Activated CD4-positive, CD25-positive, alpha-beta regulatory T cell (primary cell): Measurements from ENCODE around the gene DEAF1.

Source experiments
- DNase-seq, 4 experiments: peaks; one replicate each; lab custom pipeline; 2025; lab: John Stamatoyannopoulos, UW

DEAF1 gene

DNA sequence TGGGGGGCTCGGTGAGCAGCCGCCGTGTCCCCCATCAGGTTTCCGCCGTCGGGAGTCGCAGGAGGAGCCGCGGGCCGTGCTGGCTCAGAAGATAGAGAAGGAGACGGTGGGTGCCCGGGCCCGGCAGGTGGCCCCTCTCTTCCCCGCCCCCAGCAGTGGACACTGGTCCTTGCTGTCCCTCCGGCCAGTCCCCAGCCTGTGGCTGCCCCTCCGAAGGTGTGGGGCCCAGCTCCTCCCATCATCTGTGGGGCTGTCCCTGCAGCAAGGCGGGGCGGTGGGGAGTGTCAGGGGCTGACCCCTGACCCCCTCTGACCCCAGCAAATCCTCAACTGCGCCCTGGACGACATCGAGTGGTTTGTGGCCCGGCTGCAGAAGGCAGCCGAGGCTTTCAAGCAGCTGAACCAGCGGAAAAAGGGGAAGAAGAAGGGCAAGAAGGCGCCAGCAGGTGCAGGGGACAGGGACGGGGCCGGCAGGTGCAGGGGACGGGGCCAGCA lies 26.3 kb upstream of the DEAF1 start:
- no peak for DNase-seq

DNA sequence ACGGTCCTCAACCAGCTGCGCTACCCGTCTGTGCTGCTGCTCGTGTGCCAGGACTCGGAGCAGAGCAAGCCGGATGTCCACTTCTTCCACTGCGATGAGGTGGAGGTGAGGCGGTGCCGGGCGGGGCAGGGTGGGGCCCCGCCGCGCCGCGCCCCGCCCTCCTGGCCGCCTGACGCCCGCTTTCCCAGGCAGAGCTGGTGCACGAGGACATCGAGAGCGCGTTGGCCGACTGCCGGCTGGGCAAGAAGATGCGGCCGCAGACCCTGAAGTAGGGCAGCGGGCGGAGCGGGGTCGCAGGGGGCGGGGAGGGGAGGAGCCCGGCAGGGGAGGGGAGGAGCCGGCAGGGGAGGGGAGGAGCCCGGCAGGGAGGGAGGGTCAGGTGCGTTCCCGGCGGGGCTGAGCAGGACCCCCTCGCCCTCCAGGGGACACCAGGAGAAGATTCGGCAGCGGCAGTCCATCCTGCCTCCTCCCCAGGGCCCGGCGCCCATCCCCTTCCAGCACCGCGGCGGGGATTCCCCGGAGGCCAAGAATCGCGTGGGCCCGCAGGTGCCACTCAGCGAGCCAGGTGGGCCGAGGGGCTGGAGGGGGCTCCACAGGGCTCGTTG lies 25.7 kb upstream of the DEAF1 start:
- peak in 2 of 4 experiments; percentile 39 to 42 for DNase-seq

DNA sequence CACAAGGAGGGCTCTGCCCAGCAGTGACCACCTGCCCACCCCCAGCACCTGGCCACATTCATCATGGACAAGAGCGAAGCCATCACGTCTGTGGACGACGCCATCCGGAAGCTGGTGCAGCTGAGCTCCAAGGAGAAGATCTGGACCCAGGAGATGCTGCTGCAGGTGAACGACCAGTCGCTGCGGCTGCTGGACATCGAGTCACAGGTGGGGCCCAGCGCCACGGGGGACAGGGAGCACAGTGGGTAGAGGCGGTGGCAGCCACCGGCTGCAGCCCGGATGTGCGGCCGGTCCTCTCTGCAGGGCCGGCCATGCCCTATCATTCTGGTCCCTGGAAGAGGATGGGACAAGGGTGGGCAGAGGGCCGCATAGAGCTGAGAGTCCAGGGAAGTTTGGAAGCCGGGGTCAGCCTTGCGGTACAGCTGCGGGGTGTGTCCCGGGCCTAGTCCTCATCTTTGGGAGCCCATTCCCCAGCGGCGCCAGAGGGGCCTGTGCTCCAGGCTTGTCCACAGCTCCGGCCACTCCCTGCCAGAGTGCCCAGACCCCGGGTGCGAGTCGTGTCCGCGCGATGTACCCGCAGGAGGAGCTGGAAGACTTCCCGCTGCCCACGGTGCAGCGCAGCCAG lies 25.1 kb upstream of the DEAF1 start:
- DNase-seq, result no peak

DNA sequence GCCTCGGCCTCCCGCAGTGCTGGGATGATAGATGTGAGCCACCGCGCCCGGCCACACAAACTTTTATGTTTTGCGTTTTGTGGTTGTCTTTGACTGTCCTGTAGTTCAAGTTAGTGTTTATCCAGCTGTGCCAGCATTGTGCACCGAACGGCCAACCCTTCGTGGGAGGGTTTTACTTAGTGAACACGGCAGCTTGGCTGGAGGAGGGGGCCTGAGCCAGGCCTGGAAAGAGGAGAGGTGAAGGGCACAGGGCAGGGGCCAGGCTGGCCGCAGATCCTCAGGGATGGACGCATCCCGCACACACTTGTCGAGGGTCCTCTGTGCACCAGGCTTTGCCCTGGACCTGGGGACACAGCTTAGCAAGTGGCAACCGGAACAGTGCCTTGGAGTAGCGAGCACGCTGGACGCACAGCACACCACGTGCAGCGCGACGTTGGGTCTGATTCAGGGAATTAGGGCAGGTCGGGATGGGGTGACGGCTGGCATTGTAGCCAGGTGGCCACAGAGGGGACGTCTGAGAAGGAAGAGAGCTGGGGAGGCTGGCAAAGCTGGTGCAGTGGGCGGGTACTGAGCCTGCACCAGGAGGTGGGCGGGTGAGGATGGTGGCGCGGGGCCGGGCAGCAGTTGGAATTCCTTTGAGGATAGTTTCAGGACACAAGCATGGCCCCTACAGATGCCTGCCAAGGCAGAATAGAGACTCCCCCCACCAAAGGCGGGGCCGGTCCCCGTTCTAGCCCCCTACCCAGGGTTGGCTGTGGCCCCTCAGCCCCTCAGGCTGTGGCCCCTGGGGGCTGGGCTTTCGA lies 24.4 kb upstream of the DEAF1 start:
- no peak for DNase-seq

GRCh38 chr11:714436-714835 lies 19.4 kb upstream of the DEAF1 start:
- no peak for DNase-seq

DNA sequence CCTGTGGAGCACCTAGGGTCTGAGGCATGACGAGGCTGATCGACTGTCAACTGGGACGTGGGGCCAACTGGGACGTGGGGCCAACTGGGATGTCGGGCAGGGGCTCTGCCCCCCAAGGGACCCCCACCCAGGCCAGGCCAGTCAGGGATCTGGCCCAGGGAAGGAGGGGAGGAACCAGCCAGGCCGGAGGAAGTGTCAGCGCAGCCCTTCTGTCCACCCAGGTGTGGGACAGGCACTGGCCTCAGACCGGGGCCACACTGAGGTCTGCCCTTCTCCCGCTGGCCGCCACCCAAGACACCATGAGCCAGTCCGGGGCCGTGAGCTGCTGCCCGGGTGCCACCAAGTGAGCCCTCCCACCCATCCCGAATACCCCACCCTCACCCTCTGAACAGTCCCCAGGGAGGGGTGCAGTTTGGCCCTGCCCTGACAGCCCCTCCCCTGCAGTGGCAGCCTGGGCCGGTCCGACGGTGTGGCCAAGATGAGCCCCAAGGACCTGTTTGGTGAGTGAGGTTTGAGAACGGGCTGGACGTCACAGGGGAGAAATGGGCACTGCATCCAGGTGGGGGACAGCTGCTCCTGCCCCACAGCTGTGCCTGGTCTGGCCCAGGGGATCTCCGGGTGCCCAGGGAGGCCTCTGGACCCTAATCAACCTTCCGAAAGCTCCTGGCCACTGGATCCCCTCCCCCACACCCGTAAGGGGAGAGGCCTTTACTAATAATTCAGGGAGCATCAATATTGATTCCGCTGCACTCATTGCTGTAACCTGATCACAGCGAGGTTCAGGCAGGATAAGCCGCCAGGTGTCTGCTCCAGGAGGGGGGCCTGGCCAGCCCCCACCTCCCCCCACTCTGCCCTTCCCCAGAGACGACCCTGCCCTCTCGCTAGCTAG lies 14.3 kb upstream of the DEAF1 start:
- no peak for DNase-seq

DNA sequence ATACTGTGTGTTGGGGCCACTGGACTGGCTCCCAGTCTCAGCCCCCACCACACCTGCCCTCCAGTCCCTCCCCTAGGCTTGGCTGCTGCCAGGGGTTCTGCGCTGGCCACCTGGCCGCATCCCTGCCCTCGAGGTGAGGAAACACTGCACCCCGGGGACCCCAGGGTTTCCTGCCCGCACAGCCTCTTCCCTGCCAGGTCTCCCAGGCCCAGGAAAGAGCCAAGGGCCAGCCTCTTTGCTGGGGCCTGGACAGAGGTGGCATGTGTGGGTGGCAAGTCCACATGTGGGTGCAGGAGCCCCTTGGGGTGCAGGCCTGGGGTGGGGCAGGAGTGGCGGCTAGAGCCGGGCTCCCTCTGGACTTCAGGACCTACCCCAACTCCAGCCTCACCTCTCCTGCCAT lies 13.5 kb upstream of the DEAF1 start:
- DNase-seq, result no peak

DNA sequence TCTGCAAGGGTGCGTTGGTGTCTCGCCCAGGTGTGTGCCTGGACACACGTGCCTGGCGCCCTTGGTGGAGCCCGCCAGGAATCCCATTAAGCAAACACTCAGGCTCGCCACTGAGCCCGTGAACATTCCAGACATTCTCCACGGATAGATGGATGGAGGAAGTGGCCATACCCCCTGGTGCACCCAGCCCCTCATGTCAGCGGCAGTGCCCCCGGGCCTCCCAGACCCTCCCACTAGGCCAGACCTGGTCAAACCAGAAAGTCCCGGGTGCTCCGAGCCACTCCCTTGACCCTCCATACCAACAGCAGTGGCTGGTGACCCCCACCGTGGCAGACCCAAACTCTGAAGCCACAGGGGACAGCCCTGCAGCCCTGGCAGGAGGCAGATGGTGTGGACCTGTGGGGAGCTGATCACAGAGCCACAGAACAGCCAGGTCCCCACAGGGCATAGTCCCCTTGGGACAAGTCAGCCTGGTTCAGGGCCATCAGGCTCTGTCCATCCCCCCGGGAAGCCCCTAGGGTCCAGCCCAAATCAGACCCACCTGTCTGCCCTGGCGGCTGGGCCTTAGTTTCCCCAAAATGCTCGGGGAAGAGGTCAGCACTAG lies 12.9 kb upstream of the DEAF1 start:
- DNase-seq, result no peak

DNA sequence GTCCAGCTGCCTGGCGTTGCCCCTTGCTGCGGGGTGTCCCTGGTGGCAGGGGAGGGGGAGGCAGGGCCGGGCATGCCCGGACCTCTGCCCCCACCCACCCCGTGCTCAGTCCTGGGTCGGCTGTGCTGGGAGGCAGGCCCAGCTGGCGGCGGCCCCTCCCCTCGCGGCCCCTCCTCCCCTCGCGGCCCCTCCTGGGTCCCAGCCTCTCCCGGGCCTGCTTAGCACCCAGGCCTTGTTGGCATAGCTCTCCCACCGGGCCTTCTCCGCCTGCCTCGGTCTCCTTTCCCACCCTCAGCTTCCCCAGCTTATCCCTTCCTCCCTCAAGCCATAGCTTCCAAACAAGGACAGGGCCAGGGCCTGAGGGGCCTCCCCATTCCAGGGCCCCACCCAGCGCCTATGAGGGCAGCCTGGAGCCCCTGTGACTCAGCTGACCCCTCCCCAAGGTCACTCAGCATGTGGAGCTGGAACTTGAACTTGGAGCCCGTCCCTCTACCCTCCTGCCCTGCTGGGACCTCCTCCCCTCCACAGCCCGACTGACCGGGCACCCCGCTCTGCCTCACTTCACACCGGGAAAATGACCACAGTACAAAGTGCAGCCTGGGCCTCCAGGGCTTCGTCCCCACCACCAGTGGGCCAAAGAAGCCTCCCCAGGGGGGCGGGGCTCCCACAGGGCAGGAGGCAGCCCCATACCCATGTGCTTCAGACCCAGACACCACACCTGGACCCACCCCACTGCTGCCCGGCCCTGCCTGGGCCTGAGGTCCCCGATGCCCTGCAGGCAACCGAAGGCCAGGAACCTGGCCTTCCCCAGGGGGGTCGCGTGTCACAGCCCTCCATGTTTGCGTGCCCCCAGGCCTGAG lies 12.2 kb upstream of the DEAF1 start:
- DNase-seq, result no peak

DNA sequence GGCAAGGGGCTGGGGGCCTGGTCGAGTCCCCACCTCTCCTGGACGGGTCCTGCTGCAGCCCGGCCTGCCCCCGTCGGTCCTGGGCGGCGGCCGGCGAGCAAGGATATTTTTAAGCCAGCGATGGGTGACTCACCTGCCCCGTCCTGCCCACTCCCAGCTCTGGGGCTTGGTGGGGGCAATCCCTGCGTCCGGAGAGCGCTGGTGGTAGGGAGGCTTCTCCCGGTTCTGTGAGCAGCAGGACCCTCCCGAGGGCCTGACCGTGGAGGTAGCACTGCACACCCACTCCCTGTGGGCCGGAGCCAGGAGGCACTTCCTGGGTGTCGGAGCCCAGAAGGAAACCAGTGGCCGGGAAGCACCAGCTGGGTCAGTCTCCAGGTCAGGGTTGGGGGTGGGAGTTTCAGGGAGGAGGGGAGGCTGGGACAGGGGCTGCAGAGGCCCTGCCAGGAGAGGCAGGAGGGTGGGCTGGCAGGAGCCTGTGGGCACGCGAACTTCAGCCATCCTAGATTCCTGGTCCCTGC lies 11.5 kb upstream of the DEAF1 start:
- DNase-seq, result no peak

DNA sequence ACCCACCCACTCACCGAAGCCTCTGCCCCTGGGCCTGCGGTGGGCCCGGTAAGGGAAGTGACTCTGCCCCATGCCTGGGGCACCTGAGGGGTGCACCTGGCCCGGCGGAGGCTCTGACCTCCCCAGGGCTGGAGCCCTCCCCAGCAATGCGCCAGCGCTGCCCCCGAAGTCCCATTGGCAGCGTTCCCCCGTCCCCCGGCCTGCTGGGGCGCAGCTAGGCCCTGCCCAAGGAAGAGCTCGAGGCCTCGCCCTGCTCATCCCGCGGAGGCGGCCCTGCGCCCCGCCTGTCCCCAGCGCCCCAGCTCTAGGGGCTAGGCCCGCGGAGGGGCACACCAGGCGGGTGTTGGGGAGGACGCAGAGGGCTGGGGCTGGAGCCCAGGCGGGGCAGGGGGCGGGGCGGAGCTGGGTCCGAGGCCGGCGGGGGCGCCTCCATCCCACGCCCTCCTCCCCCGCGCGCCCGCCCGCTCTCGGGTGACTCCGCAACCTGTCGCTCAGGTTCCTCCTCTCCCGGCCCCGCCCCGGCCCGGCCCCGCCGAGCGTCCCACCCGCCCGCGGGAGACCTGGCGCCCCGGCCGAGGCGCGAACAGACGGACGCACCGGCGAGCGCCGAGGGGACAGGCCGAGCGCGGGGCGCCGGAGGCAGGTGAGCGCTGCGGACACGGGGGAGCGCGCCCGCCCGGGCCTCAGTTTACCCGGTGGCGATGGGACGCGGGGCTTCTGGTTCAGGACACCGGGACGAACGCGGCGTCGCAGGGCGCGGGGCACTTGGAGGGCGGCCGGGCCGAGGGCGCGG lies 10.8 kb upstream of the DEAF1 start, which contains the start of gene EPS8L2:
TSS of gene EPS8L2 (plus strand) at position 586 of the 793 bp plus-strand sequence. CDS start 3,177 bp downstream, outside the sequence.
- DNase-seq, result no peak

DNA sequence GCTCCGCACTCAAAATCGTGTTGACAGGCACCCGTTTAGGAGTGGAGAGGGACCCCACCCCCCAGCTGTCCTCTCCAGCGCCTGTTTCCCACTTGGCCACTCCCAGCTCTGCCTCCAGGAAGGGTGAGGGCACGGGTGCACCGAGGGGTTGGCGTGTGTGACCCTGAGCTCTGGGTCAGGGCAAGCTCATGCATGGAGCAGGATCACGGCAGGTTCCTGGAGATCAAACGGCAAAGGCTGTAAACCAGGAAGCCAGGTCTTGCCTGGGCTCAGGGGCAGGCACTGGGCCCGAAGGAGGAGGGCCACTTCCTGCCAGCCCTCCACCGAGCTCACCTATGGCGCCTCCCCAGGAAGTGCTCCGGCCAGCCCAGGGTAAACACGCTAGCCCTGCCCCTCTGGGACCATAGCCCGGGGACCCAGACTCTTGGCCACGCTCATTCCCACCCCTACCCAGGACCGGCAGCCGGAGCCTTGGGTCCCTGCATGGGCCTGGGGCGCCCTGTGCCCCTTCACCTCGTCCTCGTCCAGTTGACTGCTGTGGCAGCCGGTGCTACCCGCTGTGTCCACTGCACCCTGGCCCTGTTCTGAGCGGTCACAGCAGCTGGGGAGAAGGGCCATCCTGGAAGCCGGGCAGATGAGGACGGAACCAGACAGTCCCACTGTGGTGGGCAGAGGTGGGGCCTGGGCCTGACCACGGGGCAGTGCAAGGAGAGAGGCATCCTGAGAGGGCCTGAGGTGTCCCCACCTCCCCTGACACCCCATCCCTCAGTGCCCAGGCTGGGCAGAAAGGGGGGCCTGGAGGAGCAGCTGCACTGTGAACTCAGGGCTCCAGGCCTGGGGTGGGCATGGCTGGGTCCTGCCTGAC lies 10.0 kb upstream of the DEAF1 start:
- DNase-seq, result no peak

DNA sequence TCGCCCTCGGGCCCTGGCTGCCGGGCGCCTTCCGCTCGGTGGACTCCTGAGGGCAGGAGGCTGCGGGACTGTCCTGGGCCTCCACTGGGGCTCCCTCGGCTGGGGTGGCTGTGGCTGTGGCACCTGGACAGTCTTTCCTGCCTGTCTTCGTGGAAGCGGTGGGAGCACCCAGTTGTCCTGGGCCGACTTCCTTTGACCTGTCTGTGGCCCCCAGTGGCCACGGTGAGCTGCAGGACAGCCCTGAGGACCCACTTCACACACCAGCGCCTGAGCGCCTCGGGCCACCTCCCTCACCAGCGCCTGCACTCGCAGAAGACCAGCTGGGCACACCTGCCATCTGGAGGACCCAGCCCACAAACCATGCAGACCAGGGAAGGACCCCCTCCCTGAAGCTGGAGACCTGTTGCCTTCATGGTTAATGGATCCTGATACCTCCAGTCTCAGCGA lies 9.2 kb upstream of the DEAF1 start:
- DNase-seq, result no peak

DNA sequence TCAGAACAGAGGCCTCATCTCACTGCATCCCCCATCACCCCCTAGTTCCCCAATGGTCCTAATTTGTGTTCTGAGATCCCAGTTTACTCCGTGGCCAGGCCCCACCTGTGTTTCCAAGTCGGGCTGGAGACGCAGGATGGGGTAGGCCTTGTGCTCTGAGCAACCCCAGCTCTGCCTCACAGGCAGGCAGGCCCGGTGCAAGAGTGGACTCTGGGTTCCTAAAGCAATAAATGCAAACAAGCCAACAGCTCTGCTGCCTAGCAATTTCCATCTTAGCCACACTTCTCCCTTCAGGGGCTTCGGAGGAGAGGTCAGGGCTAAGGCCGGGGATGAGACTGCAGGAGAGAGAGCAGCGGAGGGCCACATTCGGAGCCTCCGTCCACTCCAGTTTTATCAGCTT lies 8.5 kb upstream of the DEAF1 start:
- DNase-seq, result no peak

GRCh38 chr11:702462-703461 lies 7.7 kb upstream of the DEAF1 start:
- no peak for DNase-seq

- no peak for DNase-seq
Observed at GRCh38 chr11:701741-702461, 6.9 kb upstream of the DEAF1 start.

DNA sequence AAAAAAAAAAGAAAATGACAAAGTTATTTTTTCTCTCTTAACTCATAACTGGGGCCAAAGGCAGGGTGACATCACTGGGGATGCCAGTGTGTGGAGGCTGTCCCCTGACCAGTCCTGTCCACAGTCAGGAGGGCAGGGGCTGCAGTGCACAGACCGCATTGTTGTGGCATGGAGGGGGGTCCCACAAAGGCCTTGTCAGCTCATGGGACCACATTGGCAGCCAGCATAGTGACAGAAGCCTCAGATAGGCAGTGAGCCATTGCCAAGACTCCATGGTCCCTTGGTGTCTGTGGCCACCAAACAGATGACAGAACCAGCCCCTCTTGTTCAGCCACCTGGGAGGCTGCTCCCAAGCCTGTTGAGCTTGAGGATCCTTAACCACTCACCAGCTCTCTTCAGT lies 4.7 kb upstream of the DEAF1 start:
- no peak for DNase-seq
